Tibial nerve (tissue), 4 donors: Measurements from ENCODE around the gene DRAXIN. TPM values are rescaled to one million over a fixed set of nuclear protein-coding genes. Genes with fewer than 3 reads are reported as not detected.

Experiments used
- DNase-seq, 2 donors: peaks; one replicate each; pipeline ENCODE4 v3.0.0-alpha.2; 2019; ENCODE audit warnings: low spot score in 2 of 2
- H3K27ac ChIP-seq, 4 donors: fragments of 200-600 bp; sonication (generic) in 3 of 4; one replicate each; pipeline ENCODE4 v1.5.1; 2017 to 2019; ENCODE audit warnings: mild to moderate bottlenecking in 1 of 4
- H3K27me3 ChIP-seq, 2 donors: fragments of 200-600 bp; sonication (generic) in 1 of 2; one replicate each; pipeline versions ENCODE4 v1.5.1 to v1.6.0; 2017 to 2019
- H3K36me3 ChIP-seq, 3 donors: fragments of 200-600 bp; sonication (generic); one replicate each; pipeline ENCODE4 v1.5.1; 2018 to 2019
- H3K4me1 ChIP-seq, 4 donors: fragments of 200-600 bp; sonication (generic) in 3 of 4; one replicate each; pipeline ENCODE4 v1.5.1; 2017 to 2019
- H3K4me3 ChIP-seq, 4 donors: fragments of 200-600 bp; sonication (generic) in 3 of 4; one replicate each; pipeline ENCODE4 v1.5.1; 2017 to 2019; ENCODE audit warnings: mild to moderate bottlenecking in 1 of 4, moderate library complexity in 1 of 4
- H3K9me3 ChIP-seq, 4 donors: fragments of 200-600 bp; sonication (generic) in 3 of 4; one replicate each; pipeline ENCODE4 v1.5.1; 2017 to 2019
- CTCF ChIP-seq, 5 experiments: fragments of 200-600 bp in 3 of 5; fragments of 450-650 bp in 2 of 5; sonication (generic) in 3 of 5; IDR thresholded peaks; one replicate each; pipeline ENCODE4 v1.5.1; 2016 to 2019; ENCODE audit warnings: antibody characterized with exemption in 5 of 5, mild to moderate bottlenecking in 3 of 5, moderate library complexity in 2 of 5
- EP300 ChIP-seq, 2 donors: sonication (generic); formaldehyde crosslinking; IDR thresholded peaks; one replicate each; pipeline ENCODE4 v1.6.1; 2017; ENCODE audit warnings: antibody characterized with exemption in 2 of 2, mild to moderate bottlenecking in 1 of 2
- POLR2A ChIP-seq, 2 donors: fragments of 450-650 bp; IDR thresholded peaks; one replicate each; pipeline ENCODE4 v1.6.1; 2017; ENCODE audit warnings: antibody characterized with exemption in 2 of 2, mild to moderate bottlenecking in 2 of 2, moderate library complexity in 2 of 2
- WGBS, 2 donors: methylation state at CpG; one replicate each; pipeline ENCODE4 v1.1.5; 2018; 5-methylcytosine and 5-hydroxymethylcytosine counted together
- total RNA-seq, 4 donors: library from RNA; depleted of rRNA; stranded (reverse); fragments of >200 nt; gene quantifications; one replicate each; pipeline ENCODE4 v1.1.0, GENCODE V29; 2016

DRAXIN gene
- total RNA-seq, 4 donors from 2014 or later = under 0.01 to 1.2 (median 0.20) TPM; not detected in 1

GRCh38 chr1:11673089-11673769 is 18.3 kb upstream of the DRAXIN start:
- DNase-seq = no peak
- WGBS, 2 donors = 94% methylated on average over 8 to 14 of the region's 14 CpGs
- H3K27me3 ChIP-seq = no peaks in the 10 kb centered on the region
- H3K9me3 ChIP-seq = no peaks in the 10 kb centered on the region
- no peak overlapping the region for H3K27ac ChIP-seq
- TF ChIP-seq CTCF (IDR thresholded peaks at IDR 0.05) (no peak), POLR2A (IDR thresholded peaks at IDR 0.05) (no peak), EP300 (IDR thresholded peaks at IDR 0.05) (no peak)
- H3K4me3 ChIP-seq = no peak overlapping the region
- no peaks in the 10 kb centered on the region for H3K4me1 ChIP-seq
- H3K36me3 ChIP-seq = peaks cover 2 to 96% (median 16%) of the 10 kb centered on the region in 3 donors

GRCh38 chr1:11674488-11674887 is 17.0 kb upstream of the DRAXIN start:
- no peak overlapping the region for H3K4me3 ChIP-seq
- H3K36me3 ChIP-seq = peaks cover 2 to 84% (median 16%) of the 10 kb centered on the region in 3 donors
- no peaks in the 10 kb centered on the region for H3K9me3 ChIP-seq
- no peaks in the 10 kb centered on the region for H3K27me3 ChIP-seq
- H3K4me1 ChIP-seq = peaks cover 0 to 4% (median 2%) of the 10 kb centered on the region in 4 donors
- H3K27ac ChIP-seq = no peak overlapping the region
- 89 to 92% methylated on average over 8 to 11 of the region's 14 CpGs for WGBS, 2 donors
- TF ChIP-seq EP300 (IDR thresholded peaks at IDR 0.05) (no peak), POLR2A (IDR thresholded peaks at IDR 0.05) (no peak), CTCF (IDR thresholded peaks at IDR 0.05) (no peak)
- no peak for DNase-seq

GRCh38 chr1:11675325-11675724 is 16.2 kb upstream of the DRAXIN start:
- peaks cover 0 to 12% (median 3%) of the 10 kb centered on the region in 4 donors for H3K4me1 ChIP-seq
- H3K36me3 ChIP-seq = peaks cover 2 to 76% (median 16%) of the 10 kb centered on the region in 3 donors
- no peak overlapping the region for H3K4me3 ChIP-seq
- H3K9me3 ChIP-seq = no peaks in the 10 kb centered on the region
- H3K27ac ChIP-seq = no peak overlapping the region
- 92 to 100% methylated on average over 2 of the region's 10 CpGs for WGBS, 2 donors
- no peak for DNase-seq
- TF ChIP-seq EP300 (IDR thresholded peaks at IDR 0.05) = no peak
- TF ChIP-seq CTCF (IDR thresholded peaks at IDR 0.05) = no peak
- TF ChIP-seq POLR2A (IDR thresholded peaks at IDR 0.05) = no peak
- H3K27me3 ChIP-seq = no peaks in the 10 kb centered on the region

- Histone ChIP-seq H3K27me3 (no peaks in the 10 kb centered on the region), H3K27ac (no peak overlapping the region), H3K4me1 (peaks cover 0 to 16% (median 4%) of the 10 kb centered on the region in 4 donors), H3K9me3 (no peaks in the 10 kb centered on the region), H3K36me3 (peaks cover 2 to 64% (median 16%) of the 10 kb centered on the region in 3 donors), H3K4me3 (no peak overlapping the region)
- no peak for DNase-seq
- 76 to 86% methylated on average over 10 of the region's 10 CpGs for WGBS, 2 donors
- TF ChIP-seq POLR2A (IDR thresholded peaks at IDR 0.05) (no peak), EP300 (IDR thresholded peaks at IDR 0.05) (no peak), CTCF (IDR thresholded peaks at IDR 0.05) (no peak)
Measured at GRCh38 chr1:11676386-11677103, 15.0 kb upstream of the DRAXIN start.

- Histone ChIP-seq H3K27ac (no peak overlapping the region), H3K27me3 (no peaks in the 10 kb centered on the region), H3K4me1 (peaks cover 0 to 28% (median 4%) of the 10 kb centered on the region in 4 donors), H3K9me3 (no peaks in the 10 kb centered on the region), H3K36me3 (peaks cover 2 to 45% (median 13%) of the 10 kb centered on the region in 3 donors), H3K4me3 (no peak overlapping the region)
- no peak for TF ChIP-seq POLR2A (IDR thresholded peaks at IDR 0.05)
- 95 to 97% methylated on average over 2 of the region's 2 CpGs for WGBS, 2 donors
- no peak for DNase-seq
Measured at GRCh38 chr1:11678442-11678841, 13.1 kb upstream of the DRAXIN start.
